Astrocyte (in vitro differentiated cells and primary cell): Measurements from ENCODE around the gene ANTXR2. TPM values are rescaled to one million over a fixed set of nuclear protein-coding genes. Genes with fewer than 3 reads are reported as not detected.

Source experiments
- DNase-seq: peaks from one replicate; pipeline ENCODE4 v3.0.0-alpha.2; 2010; ENCODE audit warnings: low read depth
- FAIRE-seq: peaks from 2 replicates; lab custom pipeline; 2011; peaks lifted over from hg19 to GRCh38; lab: Jason Lieb, UNC
- H2AFZ ChIP-seq: 2 replicates; pipeline ENCODE4 v1.6.0; 2012; ENCODE audit warnings: low read depth, low read length, inconsistent platforms
- H3K27ac ChIP-seq: 2 replicates; pipeline ENCODE4 v1.5.1; 2011; ENCODE audit warnings: low read depth, low read length, inconsistent platforms
- H3K27me3 ChIP-seq: 2 replicates; pipeline ENCODE4 v1.6.0; 2011; ENCODE audit warnings: low read length, inconsistent platforms; ENCODE audit not compliant: insufficient read depth
- H3K36me3 ChIP-seq: 2 replicates; pipeline ENCODE4 v1.5.1; 2011; ENCODE audit warnings: low read length, inconsistent platforms; ENCODE audit not compliant: insufficient read depth
- H3K4me1 ChIP-seq: 2 replicates; pipeline ENCODE4 v1.5.1; 2011; ENCODE audit warnings: low read length, inconsistent platforms; ENCODE audit not compliant: insufficient read depth
- H3K4me2 ChIP-seq: 2 replicates; pipeline ENCODE4 v1.6.0; 2012; ENCODE audit warnings: low read length, inconsistent platforms
- H3K4me3 ChIP-seq: 2 replicates; pipeline ENCODE4 v1.5.1; 2011; ENCODE audit warnings: low read depth, mild to moderate bottlenecking, low read length, inconsistent platforms; ENCODE audit not compliant: insufficient read depth
- H3K79me2 ChIP-seq: 2 replicates; pipeline ENCODE4 v1.6.0; 2012; ENCODE audit warnings: mild to moderate bottlenecking, low read length, inconsistent platforms; ENCODE audit not compliant: insufficient read depth
- H3K9ac ChIP-seq: 2 replicates; pipeline ENCODE4 v1.6.0; 2012; ENCODE audit warnings: mild to moderate bottlenecking, low read length, inconsistent platforms
- H3K9me3 ChIP-seq: 2 replicates; pipeline ENCODE4 v1.5.1; 2012; ENCODE audit warnings: low read depth, mild to moderate bottlenecking, low read length, inconsistent platforms; ENCODE audit not compliant: insufficient read depth
- H4K20me1 ChIP-seq: 2 replicates; pipeline ENCODE4 v1.6.0; 2012; ENCODE audit warnings: low read length, inconsistent platforms; ENCODE audit not compliant: insufficient read depth
- H3K27ac Mint-ChIP-seq: one replicate; pipeline ENCODE4 v1.8.0; 2021; ENCODE audit warnings: mild to moderate bottlenecking, mixed read lengths; ENCODE audit not compliant: unreplicated experiment
- H3K27me3 Mint-ChIP-seq: one replicate; pipeline ENCODE4 v1.8.0; 2021; ENCODE audit warnings: low read depth, mixed read lengths; ENCODE audit not compliant: unreplicated experiment
- H3K36me3 Mint-ChIP-seq: one replicate; pipeline ENCODE4 v1.8.0; 2021; ENCODE audit warnings: low read depth, mixed read lengths; ENCODE audit not compliant: unreplicated experiment
- H3K4me1 Mint-ChIP-seq: one replicate; pipeline ENCODE4 v1.8.0; 2021; ENCODE audit warnings: low read depth, mixed read lengths; ENCODE audit not compliant: unreplicated experiment
- H3K4me3 Mint-ChIP-seq: one replicate; pipeline ENCODE4 v1.8.0; 2021; ENCODE audit warnings: mild to moderate bottlenecking, moderate library complexity, mixed read lengths; ENCODE audit not compliant: unreplicated experiment
- H3K9me3 Mint-ChIP-seq: one replicate; pipeline ENCODE4 v1.8.0; 2021; ENCODE audit warnings: mild to moderate bottlenecking, mixed read lengths; ENCODE audit not compliant: unreplicated experiment
- EZH2 ChIP-seq: IDR thresholded peaks from 2 replicates; pipeline ENCODE4 v1.6.1; 2012; ENCODE audit warnings: mild to moderate bottlenecking, low read length, inconsistent platforms; ENCODE audit not compliant: insufficient read depth
- total RNA-seq: library from RNA; stranded (reverse); gene quantifications from 2 replicates; pipeline ENCODE4 v1.2.1, GENCODE V29; 2021
- TF ChIP-seq, protein P1 (sequence below): IDR thresholded peaks from 2 replicates; pipeline ENCODE4 v1.5.1; 2011; ENCODE audit warnings: low read depth, mild to moderate bottlenecking, inconsistent platforms, low read length, moderate library complexity; ENCODE audit not compliant: insufficient read depth

ANTXR2 gene
- total RNA-seq, 1 donor from 2014 or later: 34.7 TPM

- Mint-ChIP-seq H3K36me3 (no peaks in the 10 kb centered on the region), H3K4me1 (no peaks in the 10 kb centered on the region), H3K27me3 (no peaks in the 10 kb centered on the region), H3K9me3 (peaks cover 4% of the 10 kb centered on the region), H3K4me3 (no peak overlapping the region), H3K27ac (no peak overlapping the region)
- no peak overlapping the region for H2AFZ ChIP-seq
- H4K20me1 ChIP-seq: no peaks in the 10 kb centered on the region
- no peak overlapping the region for H3K27ac ChIP-seq
- H3K4me2 ChIP-seq: no peak overlapping the region
- H3K27me3 ChIP-seq: no peaks in the 10 kb centered on the region
- FAIRE-seq (no peak), DNase-seq (peak; percentile 52)
- H3K9ac ChIP-seq: no peak overlapping the region
- no peaks in the 10 kb centered on the region for H3K9me3 ChIP-seq
- no peaks in the 10 kb centered on the region for H3K79me2 ChIP-seq
- no peaks in the 10 kb centered on the region for H3K36me3 ChIP-seq
- H3K4me3 ChIP-seq: no peak overlapping the region
- no peak for TF ChIP-seq EZH2
- TF ChIP-seq, protein P1, sequence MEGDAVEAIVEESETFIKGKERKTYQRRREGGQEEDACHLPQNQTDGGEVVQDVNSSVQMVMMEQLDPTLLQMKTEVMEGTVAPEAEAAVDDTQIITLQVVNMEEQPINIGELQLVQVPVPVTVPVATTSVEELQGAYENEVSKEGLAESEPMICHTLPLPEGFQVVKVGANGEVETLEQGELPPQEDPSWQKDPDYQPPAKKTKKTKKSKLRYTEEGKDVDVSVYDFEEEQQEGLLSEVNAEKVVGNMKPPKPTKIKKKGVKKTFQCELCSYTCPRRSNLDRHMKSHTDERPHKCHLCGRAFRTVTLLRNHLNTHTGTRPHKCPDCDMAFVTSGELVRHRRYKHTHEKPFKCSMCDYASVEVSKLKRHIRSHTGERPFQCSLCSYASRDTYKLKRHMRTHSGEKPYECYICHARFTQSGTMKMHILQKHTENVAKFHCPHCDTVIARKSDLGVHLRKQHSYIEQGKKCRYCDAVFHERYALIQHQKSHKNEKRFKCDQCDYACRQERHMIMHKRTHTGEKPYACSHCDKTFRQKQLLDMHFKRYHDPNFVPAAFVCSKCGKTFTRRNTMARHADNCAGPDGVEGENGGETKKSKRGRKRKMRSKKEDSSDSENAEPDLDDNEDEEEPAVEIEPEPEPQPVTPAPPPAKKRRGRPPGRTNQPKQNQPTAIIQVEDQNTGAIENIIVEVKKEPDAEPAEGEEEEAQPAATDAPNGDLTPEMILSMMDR: no peak
- no peaks in the 10 kb centered on the region for H3K4me1 ChIP-seq
These were observed 190.2 kb downstream of the ANTXR2 start for GRCh38 chr4:79882806-79883205.

- H3K4me1 Mint-ChIP-seq: no peaks in the 10 kb centered on the region
- H3K4me1 ChIP-seq: no peaks in the 10 kb centered on the region
- no peak for DNase-seq
- H3K9me3 Mint-ChIP-seq: peaks cover 4% of the 10 kb centered on the region
- H3K27me3 ChIP-seq: no peaks in the 10 kb centered on the region
- FAIRE-seq: no peak
- H3K4me3 ChIP-seq: no peak overlapping the region
- H3K4me3 Mint-ChIP-seq: no peak overlapping the region
- no peaks in the 10 kb centered on the region for H3K36me3 ChIP-seq
- H3K27me3 Mint-ChIP-seq: no peaks in the 10 kb centered on the region
- H3K9me3 ChIP-seq: no peaks in the 10 kb centered on the region
- no peak overlapping the region for H3K27ac ChIP-seq
- H3K4me2 ChIP-seq: no peak overlapping the region
- H3K27ac Mint-ChIP-seq: no peak overlapping the region
- H3K9ac ChIP-seq: no peak overlapping the region
- H3K36me3 Mint-ChIP-seq: no peaks in the 10 kb centered on the region
- TF ChIP-seq EZH2: no peak
- TF ChIP-seq, protein P1: no peak
- no peak overlapping the region for H2AFZ ChIP-seq
- H4K20me1 ChIP-seq: no peaks in the 10 kb centered on the region
- H3K79me2 ChIP-seq: no peaks in the 10 kb centered on the region
These were observed 191.6 kb downstream of the ANTXR2 start for GRCh38 chr4:79881407-79881806.

DNA sequence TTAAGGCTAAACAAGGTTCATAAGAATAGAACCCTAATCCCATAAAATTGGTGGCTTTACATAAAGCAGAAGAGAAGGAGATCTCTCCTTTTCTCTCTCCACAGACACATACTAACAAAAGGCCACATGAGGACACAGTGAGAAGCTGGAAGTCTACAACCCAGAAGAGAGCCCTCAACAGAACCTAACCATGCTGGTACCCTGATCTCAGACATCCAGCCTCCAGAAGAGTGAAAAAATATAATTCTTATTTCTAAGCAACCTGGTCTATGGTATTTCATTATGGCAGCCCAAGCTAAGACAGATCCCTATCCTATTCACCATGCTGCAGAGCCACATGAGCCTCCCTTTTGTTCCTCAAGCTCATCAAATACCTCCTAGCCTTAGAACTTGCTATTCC is 195.5 kb downstream of the ANTXR2 start:
- H3K36me3 Mint-ChIP-seq: no peaks in the 10 kb centered on the region
- Histone ChIP-seq H3K27ac (no peak overlapping the region), H3K9me3 (no peaks in the 10 kb centered on the region), H3K4me3 (no peak overlapping the region), H3K4me1 (no peaks in the 10 kb centered on the region), H3K4me2 (no peak overlapping the region), H3K36me3 (no peaks in the 10 kb centered on the region), H3K27me3 (no peaks in the 10 kb centered on the region), H4K20me1 (no peaks in the 10 kb centered on the region), H2AFZ (no peak overlapping the region), H3K79me2 (no peaks in the 10 kb centered on the region), H3K9ac (no peak overlapping the region)
- H3K27ac Mint-ChIP-seq: no peak overlapping the region
- no peak for FAIRE-seq
- peaks cover 4% of the 10 kb centered on the region for H3K9me3 Mint-ChIP-seq
- no peak overlapping the region for H3K4me3 Mint-ChIP-seq
- no peaks in the 10 kb centered on the region for H3K27me3 Mint-ChIP-seq
- no peak for DNase-seq
- no peaks in the 10 kb centered on the region for H3K4me1 Mint-ChIP-seq
- TF ChIP-seq, protein P1: no peak
- TF ChIP-seq EZH2: no peak
